Esophagus mucosa (tissue), 1 donor: ENCODE measurements around the gene APOBEC2. TPM values are rescaled to one million over a fixed set of nuclear protein-coding genes. Genes with fewer than 3 reads are reported as not detected.

Source experiments
- ATAC-seq: fragments of 200-7000 bp; cut with Tn5 transposase; one replicate; pipeline ENCODE4 v1.9.1; 2020
- total RNA-seq: library from RNA; stranded (reverse); gene quantifications from one replicate; pipeline ENCODE4 v1.2.4, GENCODE V29; 2023
- donor health status: DM: yes; HTN: yes; CAD: no.

Gene APOBEC2
- total RNA-seq, 1 donor from 2014 or later, result not detected

DNA sequence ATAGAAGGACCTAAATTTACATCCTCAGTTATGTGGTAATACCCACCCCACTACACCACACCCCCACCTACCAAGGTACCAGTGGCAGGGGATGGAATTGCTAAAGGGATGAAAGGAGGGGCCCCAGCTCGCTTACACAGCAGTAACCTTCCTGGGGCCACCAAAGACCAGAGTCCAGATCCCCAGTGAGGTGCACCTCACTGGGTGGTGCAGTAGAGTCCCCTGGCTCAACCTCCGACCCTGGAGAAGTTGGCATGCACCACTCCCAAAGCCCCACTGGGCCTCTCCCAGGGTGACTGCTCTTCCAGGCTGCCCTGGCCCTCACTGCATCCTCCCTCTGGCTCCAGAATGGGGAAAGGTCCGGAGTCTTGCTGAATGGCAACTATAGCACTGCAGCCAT is 14.8 kb upstream of the APOBEC2 start:
- no peak for ATAC-seq

- ATAC-seq, result peak; percentile 64
These were observed 13.7 kb upstream of the APOBEC2 start, which contains the start of gene UNC5CL for GRCh38 chr6:41039060-41039998. Gene UNC5CL, minus strand, starts transcription at chr6:41039221. Its CDS starts 4,147 bp downstream, at chr6:41035074.

DNA sequence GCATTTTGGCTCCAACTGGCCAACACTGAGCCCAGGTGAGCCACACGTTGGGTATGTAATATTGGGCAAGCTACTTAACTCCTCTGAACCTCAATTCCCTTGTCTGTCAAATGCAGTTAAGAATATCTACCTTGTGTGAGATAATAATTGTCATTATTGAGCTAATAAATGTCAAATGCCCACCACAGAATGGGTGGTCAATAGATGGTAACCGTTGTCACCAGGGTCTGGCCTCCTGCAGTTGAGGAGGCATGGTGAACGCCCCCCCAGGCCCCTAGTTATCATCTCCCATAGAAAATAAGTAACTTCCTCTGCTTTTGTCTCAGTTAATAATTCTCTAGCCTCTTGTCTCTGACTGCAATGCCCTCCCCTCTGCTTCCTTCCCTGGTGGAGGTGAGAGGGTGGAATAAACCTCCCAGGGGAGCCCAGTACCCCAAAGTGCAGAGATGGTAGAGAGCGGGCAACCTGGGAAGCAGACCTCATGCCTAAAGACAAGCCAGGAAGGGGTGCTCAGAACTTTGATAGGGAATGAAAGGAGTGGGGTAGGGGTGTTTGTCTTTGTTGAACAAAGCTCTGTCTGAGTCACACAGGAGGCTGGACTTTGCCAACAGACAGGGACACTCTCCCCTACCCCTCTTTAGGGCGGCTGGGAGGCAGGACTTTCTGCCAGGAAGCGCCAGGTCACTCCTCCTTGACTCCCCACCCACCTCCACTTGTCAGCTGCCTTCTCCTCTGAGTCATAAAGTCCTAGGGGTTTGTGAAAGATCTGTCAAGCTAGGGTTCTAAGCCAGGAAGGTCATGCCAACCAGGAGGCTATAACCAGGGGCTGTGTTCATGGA is 12.7 kb upstream of the APOBEC2 start:
- ATAC-seq, result peak; percentile 57

DNA sequence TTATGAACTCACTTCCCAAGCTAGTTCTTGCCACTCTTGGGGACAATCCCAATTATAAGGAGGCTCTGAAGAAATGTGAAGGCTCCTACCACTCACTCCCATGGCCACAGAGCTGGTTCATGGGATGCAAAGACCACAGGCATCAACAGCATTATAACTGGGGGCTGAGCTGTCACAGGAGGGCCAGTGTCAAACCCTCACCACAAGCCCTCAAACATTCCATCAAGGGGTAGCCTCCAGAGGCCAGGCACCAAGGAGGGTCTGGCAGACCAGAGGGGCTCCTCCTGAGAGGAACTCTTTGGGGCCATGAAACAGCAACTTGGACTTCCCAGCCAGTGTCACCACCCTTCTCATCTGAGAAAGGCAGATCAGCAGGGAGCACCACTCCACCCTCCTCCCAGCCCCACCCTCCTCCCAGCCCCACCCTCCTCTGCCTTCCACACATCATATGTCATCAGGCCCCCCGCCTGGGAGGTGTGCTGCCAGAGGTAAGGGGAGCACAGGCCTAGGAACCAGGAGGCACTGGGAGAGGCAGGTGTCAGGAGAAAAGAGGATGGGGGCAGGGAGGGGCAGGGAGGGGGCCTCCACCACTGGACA is 12.0 kb upstream of the APOBEC2 start:
- peak; percentile 19 for ATAC-seq

DNA sequence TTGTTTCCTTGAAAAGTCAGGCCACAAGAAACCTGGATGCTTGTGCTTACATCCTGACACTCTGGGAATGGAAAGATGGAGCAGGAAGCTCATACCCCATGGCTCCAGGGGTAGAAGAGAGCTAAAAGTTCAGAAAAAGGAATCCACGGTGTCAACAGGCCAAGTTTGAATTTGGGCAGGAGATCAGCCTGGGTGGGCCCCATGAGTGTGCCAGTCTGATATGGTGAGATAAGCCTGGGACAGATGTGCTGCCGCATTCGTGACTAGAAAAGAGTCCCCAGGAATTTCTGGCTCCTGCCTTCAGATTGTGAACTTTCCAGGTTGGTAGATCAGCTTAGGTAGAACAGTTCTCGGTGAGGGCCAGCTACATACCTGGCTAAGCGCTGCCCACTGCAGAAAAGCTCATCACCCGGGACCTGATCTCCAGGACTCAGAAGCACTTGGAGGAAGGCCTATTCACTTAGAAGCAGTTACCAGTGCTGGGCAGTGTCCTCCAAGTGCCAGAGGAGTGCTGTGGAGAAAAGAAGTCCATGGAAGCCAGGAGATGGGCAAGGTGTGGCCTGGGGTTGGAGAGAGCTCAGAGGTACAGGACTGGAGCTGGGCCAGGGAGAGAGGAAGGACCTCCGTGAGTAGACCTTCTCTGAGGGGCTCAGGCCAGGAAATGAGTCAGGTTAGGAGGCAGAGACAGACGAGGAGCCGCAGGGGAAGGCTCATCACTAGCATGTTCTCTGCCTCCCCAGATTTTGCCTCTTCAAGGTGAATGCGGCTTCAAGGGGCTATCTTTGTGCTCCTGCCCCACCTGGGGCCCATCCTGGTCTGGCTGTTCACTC is 10.6 kb upstream of the APOBEC2 start, which contains the start of gene TSPO2:
TSPO2 (plus strand) TSS at position 242 of the 830 bp plus-strand sequence; CDS start at position 761, 519 bp downstream.
- ATAC-seq, result no peak

DNA sequence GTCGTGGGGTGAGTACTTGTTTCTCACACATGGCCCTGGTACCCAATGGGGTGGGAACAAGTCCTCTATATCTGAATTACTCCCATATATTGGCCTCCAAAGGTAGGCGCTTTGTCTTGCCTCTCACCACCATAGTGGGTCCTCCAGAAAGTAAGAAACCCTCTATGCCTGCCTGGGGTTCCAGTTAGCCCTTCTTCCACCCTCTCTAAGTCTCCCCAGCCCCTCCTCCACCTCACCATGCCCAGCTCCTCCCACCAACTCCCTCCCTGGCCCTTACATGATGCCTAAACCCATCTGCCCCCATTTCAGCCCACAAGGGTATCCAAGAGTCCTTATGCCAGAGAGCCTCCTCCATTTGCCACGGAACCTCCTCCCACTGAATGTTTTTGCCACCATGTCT is 9.9 kb upstream of the APOBEC2 start:
- no peak for ATAC-seq

DNA sequence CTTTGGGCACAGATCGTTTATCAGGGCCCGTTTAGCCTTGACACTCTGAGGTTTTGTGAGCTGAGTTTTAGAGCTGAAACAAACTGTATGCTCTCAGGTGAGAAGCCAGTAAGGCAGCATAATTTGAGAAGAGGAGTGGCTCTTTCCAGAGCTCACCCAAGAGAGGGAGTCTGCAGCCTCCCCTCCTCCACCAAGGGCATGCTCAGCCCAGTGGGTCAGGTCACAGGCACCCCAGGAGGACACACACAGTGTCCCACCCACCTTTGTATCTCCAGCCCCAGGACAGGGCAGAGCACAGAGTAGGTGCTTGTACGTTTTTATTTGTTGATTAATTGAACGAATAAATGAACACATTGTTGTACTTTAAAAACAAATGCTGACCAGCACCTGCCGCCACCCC is 7.3 kb upstream of the APOBEC2 start:
- no peak for ATAC-seq

DNA sequence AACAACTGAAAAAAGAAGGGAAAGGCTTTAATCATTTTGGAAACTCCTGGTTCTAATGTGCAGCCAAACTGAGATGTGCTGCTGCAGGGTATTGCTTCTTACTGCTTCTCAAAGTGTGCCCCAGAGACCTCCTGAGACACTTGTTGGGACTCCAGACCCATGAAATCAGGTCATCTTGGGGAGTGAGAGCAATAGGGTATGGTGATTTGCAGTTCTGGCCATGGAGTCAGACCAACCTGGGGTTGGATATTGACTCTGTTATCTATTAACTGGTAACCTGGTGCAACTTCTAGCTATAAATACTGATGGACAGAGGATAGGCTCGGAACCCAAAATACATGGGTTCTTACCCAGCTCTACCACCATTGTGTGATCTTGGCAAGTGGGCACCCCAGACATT is 6.9 kb upstream of the APOBEC2 start:
- no peak for ATAC-seq

DNA sequence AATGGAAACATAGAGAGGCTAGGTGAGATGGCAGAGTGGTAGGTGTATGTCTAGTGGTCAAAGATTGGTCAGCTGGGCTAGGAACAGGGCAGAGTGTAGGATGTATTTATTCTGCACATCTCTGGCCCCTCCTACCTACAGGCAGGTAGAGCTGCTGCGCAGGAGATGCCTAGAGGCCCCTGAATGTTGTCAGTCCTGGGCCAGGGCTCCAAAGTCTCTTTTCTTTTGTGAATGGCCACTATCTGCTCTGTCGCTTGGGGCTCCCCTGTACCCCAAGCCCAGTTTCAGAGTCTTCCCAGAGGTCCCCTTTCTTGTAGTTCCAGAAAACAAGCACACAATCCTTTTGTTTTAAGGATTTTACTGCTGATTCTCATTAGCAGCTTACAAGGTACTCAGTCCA is 5.7 kb upstream of the APOBEC2 start:
- no peak for ATAC-seq

GRCh38 chr6:41047745-41048732 is 5.0 kb upstream of the APOBEC2 start:
- no peak for ATAC-seq

- ATAC-seq, result peak; percentile 29
These were observed 3.5 kb upstream of the APOBEC2 start for GRCh38 chr6:41049521-41049920.

DNA sequence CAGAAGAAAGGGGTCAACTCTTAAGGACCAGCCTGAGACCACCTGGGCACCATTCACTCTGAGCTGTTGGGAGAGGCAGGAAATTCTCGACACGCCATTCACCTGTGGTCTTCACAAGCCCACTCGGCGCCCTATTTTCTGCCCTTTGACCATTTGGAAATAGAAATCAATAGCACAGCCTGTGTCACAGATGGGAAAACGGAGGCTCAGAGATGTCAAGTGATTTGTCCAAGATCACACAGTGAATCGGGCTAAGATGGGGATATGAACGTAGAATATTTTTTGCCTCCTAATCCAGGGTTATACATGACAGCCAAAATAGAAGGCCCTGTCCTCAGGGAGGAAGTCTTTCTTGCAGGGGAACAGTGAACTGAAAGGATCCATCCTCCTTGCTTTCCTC is 3.0 kb upstream of the APOBEC2 start:
- no peak for ATAC-seq

DNA sequence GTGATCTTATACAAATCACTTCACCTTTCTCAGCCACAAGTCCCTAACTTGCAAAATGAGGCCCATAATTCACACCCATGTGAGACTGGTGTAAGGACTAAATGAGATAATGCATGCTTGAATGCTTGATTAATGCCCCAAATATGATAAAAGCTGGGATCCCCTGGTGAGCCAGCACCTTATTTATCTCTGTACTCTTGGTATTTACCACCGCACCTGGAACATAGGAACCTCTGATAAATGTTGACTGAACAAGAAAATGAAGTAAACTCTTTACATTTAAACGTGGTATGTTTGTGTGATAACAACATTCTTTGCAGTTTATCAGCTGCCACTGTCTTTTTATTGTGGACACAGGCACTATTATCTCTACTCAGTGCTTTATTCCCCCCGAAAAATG is 2.5 kb upstream of the APOBEC2 start:
- ATAC-seq, result no peak

- ATAC-seq, result no peak
These were observed 1.1 kb upstream of the APOBEC2 start for GRCh38 chr6:41051873-41052272.

GRCh38 chr6:41054511-41054910 is 1.5 kb downstream of the APOBEC2 start:
- no peak for ATAC-seq

- ATAC-seq, result no peak
These were observed 2.1 kb downstream of the APOBEC2 start for GRCh38 chr6:41055149-41055548.

GRCh38 chr6:41056768-41057490 is 3.9 kb downstream of the APOBEC2 start:
- no peak for ATAC-seq

DNA sequence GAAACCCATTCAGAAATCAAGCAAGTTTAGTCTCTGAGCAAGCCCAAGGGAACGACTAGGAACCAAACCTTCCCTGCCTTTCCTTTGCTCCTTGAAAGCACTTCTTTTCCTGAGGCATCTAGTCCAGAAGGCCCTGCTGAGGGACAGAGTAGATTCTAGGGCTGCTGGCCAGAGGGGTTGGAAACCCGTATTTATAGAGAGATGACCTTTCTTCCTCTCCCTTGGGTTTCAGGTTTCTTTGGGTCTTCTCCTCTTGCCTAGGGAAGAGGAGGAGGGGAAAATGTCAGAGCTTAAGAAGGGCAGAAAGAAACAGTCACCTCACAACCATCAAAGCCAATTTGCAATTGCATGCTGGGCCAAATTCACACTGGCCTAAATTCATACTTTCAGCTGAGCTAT is 5.8 kb downstream of the APOBEC2 start:
- ATAC-seq, result no peak

DNA sequence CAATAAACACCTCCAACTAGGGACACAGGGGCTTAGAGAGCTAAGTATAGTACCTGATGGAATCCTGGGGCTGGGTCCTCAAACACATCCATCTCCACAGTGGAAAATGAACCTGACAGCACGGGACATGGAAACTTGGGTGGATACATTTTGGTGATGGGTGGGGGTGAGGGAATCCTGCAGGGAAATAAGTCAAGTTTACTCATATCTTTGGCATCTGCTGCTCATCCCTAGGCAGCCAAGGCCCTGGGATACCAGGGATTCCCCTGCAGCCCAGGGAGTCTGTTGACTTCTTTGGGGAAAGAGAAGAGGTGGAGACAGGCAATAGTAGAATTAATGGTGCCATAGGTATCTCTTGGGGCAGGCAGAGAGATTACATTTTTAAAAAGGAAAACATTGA is 6.6 kb downstream of the APOBEC2 start:
- ATAC-seq, result no peak

DNA sequence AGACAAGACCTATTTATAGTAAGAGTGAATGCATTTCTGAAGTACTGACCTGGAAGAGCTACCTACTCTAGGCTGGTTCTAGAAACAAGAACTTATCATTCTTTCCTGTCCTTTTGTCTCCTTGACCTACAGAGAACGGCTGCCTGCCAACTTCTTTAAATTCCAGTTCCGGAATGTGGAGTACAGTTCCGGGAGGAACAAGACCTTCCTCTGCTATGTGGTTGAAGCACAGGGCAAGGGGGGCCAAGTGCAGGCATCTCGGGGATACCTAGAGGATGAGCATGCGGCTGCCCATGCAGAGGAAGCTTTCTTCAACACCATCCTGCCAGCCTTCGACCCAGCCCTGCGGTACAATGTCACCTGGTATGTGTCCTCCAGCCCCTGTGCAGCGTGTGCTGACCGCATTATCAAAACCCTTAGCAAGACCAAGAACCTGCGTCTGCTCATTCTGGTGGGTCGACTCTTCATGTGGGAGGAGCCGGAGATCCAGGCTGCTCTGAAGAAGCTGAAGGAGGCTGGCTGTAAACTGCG is 8.3 kb downstream of the APOBEC2 start:
- no peak for ATAC-seq
